Measurements from ENCODE around the gene ARMH4. TPM values are rescaled to one million over a fixed set of nuclear protein-coding genes. Genes with fewer than 3 reads are reported as not detected.

The ARMH4 gene
- total and polyA plus RNA-seq, 4 donors, result 0.38 to 3.2 (median 0.54) TPM

DNA sequence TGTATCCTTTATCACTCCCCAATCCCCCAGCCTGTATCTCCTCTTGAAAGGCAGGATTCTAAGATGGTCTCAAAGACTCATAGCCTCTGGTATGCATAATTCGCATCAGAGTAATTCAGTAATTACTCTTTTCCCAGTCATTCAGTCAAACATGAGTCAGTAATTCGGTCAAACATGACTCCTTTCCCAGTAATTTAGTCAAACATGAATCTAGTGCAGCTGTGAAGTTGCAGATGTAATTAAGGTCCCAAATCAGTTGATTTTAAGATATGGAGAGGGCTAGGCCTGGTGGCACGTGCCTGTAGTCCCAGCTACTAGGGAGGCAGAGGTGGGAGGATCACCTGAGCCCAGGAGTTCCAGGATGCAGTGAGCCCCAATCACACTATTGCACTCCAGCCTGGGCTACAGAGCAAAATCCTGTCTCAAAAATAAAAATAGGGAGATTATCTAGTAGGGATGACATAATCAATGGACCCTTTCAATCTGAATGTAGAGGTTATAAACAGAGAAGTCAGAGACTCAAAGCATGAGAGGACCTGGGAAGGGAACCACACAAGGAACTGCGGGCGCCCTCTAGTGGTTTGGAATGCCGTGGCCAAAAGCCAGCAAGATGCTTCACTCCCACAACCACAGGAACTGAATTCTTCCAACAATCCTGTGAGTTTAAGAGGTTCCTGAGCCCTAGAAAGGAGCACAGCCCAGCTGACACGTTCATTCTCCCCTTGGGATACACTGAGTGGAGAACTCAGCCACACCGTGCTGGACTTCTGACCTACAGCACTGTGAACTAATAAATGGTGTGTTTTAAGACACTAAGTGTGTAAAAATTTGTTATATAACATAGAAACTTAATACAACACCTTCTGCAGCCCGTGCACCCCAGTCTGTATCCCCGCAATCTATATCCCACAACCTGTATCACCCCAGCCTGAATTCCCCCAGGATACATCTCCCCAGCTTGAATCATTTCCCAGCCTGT lies 14.3 kb upstream of the ARMH4 start:
- WGBS, result 27% methylated on average over 10 of the region's 10 CpGs
- Histone ChIP-seq H3K4me3 (ENCODE audit: low read depth in 1 of 3, low read length in 3 of 3) (no peak overlapping the region), H3K9ac (ENCODE audit: low read depth in 1 of 2, low read length in 2 of 2) (no peak overlapping the region), H3K27me3 (ENCODE audit: control insufficient read depth in 4 of 4, insufficient read depth in 4 of 4, low read length in 3 of 4) (no peaks in the 10 kb centered on the region), H3K27ac (ENCODE audit: low read depth in 1 of 2, low read length in 2 of 2) (no peak overlapping the region), H3K9me3 (ENCODE audit: control insufficient read depth in 4 of 4, low read length in 3 of 4) (no peaks in the 10 kb centered on the region), H3K36me3 (ENCODE audit: control insufficient read depth in 4 of 4, insufficient read depth in 3 of 4, low read depth in 1 of 4, low read length in 3 of 4) (no peaks in the 10 kb centered on the region), H3K4me1 (ENCODE audit: control insufficient read depth in 4 of 4, insufficient read depth in 4 of 4, low read length in 3 of 4) (no peaks in the 10 kb centered on the region)
- DNase-seq (ENCODE audit: low spot score), result peak; percentile 87
- TF ChIP-seq HNF4A (conservative IDR thresholded peaks at IDR 0.05) (peak in 1 of 2 donors; percentile 26), ZBTB33 (IDR thresholded peaks at IDR 0.05) (no peak), RXRA (IDR thresholded peaks at IDR 0.05) (no peak), CTCF (IDR thresholded peaks at IDR 0.05; ENCODE audit: low read depth, low read length, missing input control) (peak; percentile 81), MAX (IDR thresholded peaks at IDR 0.05) (no peak), SP1 (IDR thresholded peaks at IDR 0.05) (no peak), GABPA (IDR thresholded peaks at IDR 0.05 in 1 of 2, conservative IDR thresholded peaks at IDR 0.05 in 1 of 2) (no peak), YY1 (IDR thresholded peaks at IDR 0.05) (no peak), EGR1 (IDR thresholded peaks at IDR 0.05; ENCODE audit: low read depth in 2 of 2) (no peak), RAD21 (IDR thresholded peaks at IDR 0.05) (peak; percentile 80 to 85), JUND (IDR thresholded peaks at IDR 0.05) (no peak)
- TF ChIP-seq, protein P1, sequence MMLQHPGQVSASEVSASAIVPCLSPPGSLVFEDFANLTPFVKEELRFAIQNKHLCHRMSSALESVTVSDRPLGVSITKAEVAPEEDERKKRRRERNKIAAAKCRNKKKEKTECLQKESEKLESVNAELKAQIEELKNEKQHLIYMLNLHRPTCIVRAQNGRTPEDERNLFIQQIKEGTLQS (IDR thresholded peaks at IDR 0.05), result no peak

DNA sequence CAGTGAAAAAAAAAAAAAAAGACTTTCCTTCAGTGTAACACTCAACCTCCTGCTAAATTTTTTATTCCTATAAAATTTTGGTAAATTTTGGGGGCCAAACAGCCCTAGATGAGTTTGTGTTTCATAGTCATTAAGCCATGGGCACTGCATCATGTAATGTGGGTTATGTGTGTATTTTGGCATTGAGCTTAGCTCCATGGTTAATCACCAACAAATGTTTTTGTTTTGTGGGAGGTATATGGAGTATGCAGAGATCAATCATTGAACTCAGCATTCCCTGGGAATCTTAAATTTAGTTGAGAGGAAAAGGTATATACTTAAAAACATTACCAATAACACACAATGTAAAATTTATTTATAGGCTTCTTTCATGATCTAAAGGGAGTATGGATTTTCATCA lies 8.5 kb upstream of the ARMH4 start:
- Histone ChIP-seq H3K9ac (ENCODE audit: low read depth in 1 of 2, low read length in 2 of 2) (no peak overlapping the region), H3K36me3 (ENCODE audit: control insufficient read depth in 4 of 4, insufficient read depth in 3 of 4, low read depth in 1 of 4, low read length in 3 of 4) (no peaks in the 10 kb centered on the region), H3K4me3 (ENCODE audit: low read depth in 1 of 3, low read length in 3 of 3) (no peak overlapping the region), H3K27me3 (ENCODE audit: control insufficient read depth in 4 of 4, insufficient read depth in 4 of 4, low read length in 3 of 4) (no peaks in the 10 kb centered on the region), H3K9me3 (ENCODE audit: control insufficient read depth in 4 of 4, low read length in 3 of 4) (no peaks in the 10 kb centered on the region), H3K4me1 (ENCODE audit: control insufficient read depth in 4 of 4, insufficient read depth in 4 of 4, low read length in 3 of 4) (no peaks in the 10 kb centered on the region), H3K27ac (ENCODE audit: low read depth in 1 of 2, low read length in 2 of 2) (no peak overlapping the region)
- DNase-seq (ENCODE audit: low spot score), result no peak
- TF ChIP-seq REST (IDR thresholded peaks at IDR 0.05) (no peak), MAX (IDR thresholded peaks at IDR 0.05) (no peak), CTCF (IDR thresholded peaks at IDR 0.05; ENCODE audit: low read depth, low read length, missing input control) (no peak), RAD21 (IDR thresholded peaks at IDR 0.05) (no peak), FOXA1 (IDR thresholded peaks at IDR 0.05) (no peak), HNF4A (conservative IDR thresholded peaks at IDR 0.05) (no peak), RXRA (IDR thresholded peaks at IDR 0.05) (no peak), JUND (IDR thresholded peaks at IDR 0.05) (no peak), ZBTB33 (IDR thresholded peaks at IDR 0.05) (no peak), NR2F2 (IDR thresholded peaks at IDR 0.05) (no peak), FOXA2 (IDR thresholded peaks at IDR 0.05) (no peak), HNF4G (IDR thresholded peaks at IDR 0.05) (no peak), EGR1 (IDR thresholded peaks at IDR 0.05; ENCODE audit: low read depth in 2 of 2) (no peak), YY1 (IDR thresholded peaks at IDR 0.05) (no peak)

Measured in liver (tissue), 9 donors.